SK-N-SH (cell line): ENCODE results near the gene B3GALT5. TPM values are rescaled to one million over a fixed set of nuclear protein-coding genes. Genes with fewer than 3 reads are reported as not detected.

Experiments
- CTCF ChIA-PET: fragments of 300-600, 350-600 bp; formaldehyde crosslinking; extraction: SDS; loops from one replicate; lab custom pipeline; 2021; lab: Yijun Ruan, JAX
- POLR2A ChIA-PET: fragments of 350-600 bp; sonication (Branson Sonifier 250); formaldehyde crosslinking; extraction: SDS; loops from one replicate; lab custom pipeline; 2020; ENCODE audit warnings: antibody characterized with exemption, inconsistent platforms; lab: Yijun Ruan, JAX
- DNase-seq: peaks from one replicate; pipeline ENCODE4 v3.0.0; 2012
- H2AFZ ChIP-seq: fragments of 200-600 bp; sonication (generic); 2 replicates; pipeline ENCODE4 v1.8.1; 2016; ENCODE audit warnings: antibody characterized with exemption, mild to moderate bottlenecking, low read depth
- H3F3A ChIP-seq: fragments of 200-600 bp; sonication (generic); replicated peaks from 2 replicates; pipeline ENCODE3; 2016; ENCODE audit warnings: antibody characterized with exemption, mild to moderate bottlenecking; ENCODE audit not compliant: insufficient read depth
- H3K27ac ChIP-seq, 2 experiments: fragments of 200-500 bp in 1 of 2; fragments of 200-600 bp in 1 of 2; sonication (Bioruptor generic) in 1 of 2; sonication (generic), shearing (Covaris generic) in 1 of 2; 2 replicates each; pipeline versions ENCODE4 v1.5.1 to v1.6.1; 2014 to 2016; ENCODE audit warnings: low read depth in 2 of 2, inconsistent platforms in 1 of 2, low read length in 1 of 2, mild to moderate bottlenecking in 1 of 2, mixed read lengths in 1 of 2
- H3K27me3 ChIP-seq: fragments of 200-600 bp; sonication (generic), shearing (Covaris generic); 2 replicates; pipeline ENCODE4 v1.6.1; 2016; ENCODE audit warnings: mixed run types; ENCODE audit not compliant: insufficient read depth
- H3K36me3 ChIP-seq, 2 experiments: fragments of 200-500 bp in 1 of 2; fragments of 200-600 bp in 1 of 2; sonication (Bioruptor generic) in 1 of 2; sonication (generic) in 1 of 2; replicated peaks in 1 of 2; 2 replicates each; pipeline versions ENCODE3 to v1.5.1; 2014 to 2016; ENCODE audit warnings: low read length in 1 of 2, mild to moderate bottlenecking in 1 of 2; ENCODE audit not compliant: insufficient read depth in 2 of 2, control insufficient read depth in 1 of 2
- H3K4me1 ChIP-seq, 2 experiments: fragments of 200-500 bp in 1 of 2; fragments of 200-600 bp in 1 of 2; sonication (Bioruptor generic) in 1 of 2; sonication (generic), shearing (Covaris generic) in 1 of 2; 2 replicates each; pipeline versions ENCODE4 v1.5.1 to v1.6.1; 2014 to 2016; ENCODE audit warnings: low read depth in 1 of 2, low read length in 1 of 2, mixed run types in 1 of 2; ENCODE audit not compliant: insufficient read depth in 2 of 2, control insufficient read depth in 1 of 2
- H3K4me2 ChIP-seq: fragments of 200-600 bp; sonication (generic), shearing (Covaris generic); 2 replicates; pipeline ENCODE4 v1.6.1; 2017; ENCODE audit warnings: mixed run types
- H3K4me3 ChIP-seq, 2 experiments: fragments of 200-500 bp in 1 of 2; fragments of 200-600 bp in 1 of 2; sonication (Bioruptor generic) in 1 of 2; sonication (generic), shearing (Covaris generic) in 1 of 2; 2 replicates each; pipeline versions ENCODE4 v1.5.1 to v1.8.1; 2014 to 2016; ENCODE audit warnings: low read depth in 2 of 2, inconsistent platforms in 1 of 2, low read length in 1 of 2, mild to moderate bottlenecking in 1 of 2, mixed read lengths in 1 of 2, moderate library complexity in 1 of 2
- H3K79me2 ChIP-seq: fragments of 200-600 bp; sonication (generic); 2 replicates; pipeline ENCODE4 v1.8.1; 2017; ENCODE audit warnings: mild to moderate bottlenecking; ENCODE audit not compliant: insufficient read depth
- H3K9ac ChIP-seq: fragments of 200-600 bp; sonication (generic); 2 replicates; pipeline ENCODE4 v1.6.1; 2017; ENCODE audit warnings: mixed run types
- H3K9me2 ChIP-seq: fragments of 200-600 bp; sonication (generic); 2 replicates; pipeline ENCODE4 v1.6.1; 2017; ENCODE audit warnings: mixed run types
- H3K9me3 ChIP-seq: fragments of 200-600 bp; sonication (generic); 2 replicates; pipeline ENCODE4 v1.6.1; 2017; ENCODE audit warnings: mixed run types, mild to moderate bottlenecking, moderate library complexity
- H4K20me1 ChIP-seq: fragments of 200-600 bp; sonication (generic); 2 replicates; pipeline ENCODE4 v1.6.1; 2017; ENCODE audit warnings: mild to moderate bottlenecking, mixed run types; ENCODE audit not compliant: insufficient read depth
- CHD2 ChIP-seq: fragments of 150-350 bp; IDR thresholded peaks from 2 replicates; pipeline ENCODE4 v1.6.1; 2018; ENCODE audit warnings: low read length; ENCODE audit not compliant: partially characterized antibody
- EP300 ChIP-seq, 2 experiments: IDR thresholded peaks; 2 replicates each; pipeline versions ENCODE4 v1.4.0 to v1.6.1; 2012; ENCODE audit warnings: borderline replicate concordance in 1 of 2, low read depth in 1 of 2, low read length in 1 of 2
- FOXJ3 ChIP-seq: sonication (generic); formaldehyde crosslinking; IDR thresholded peaks from 2 replicates; pipeline ENCODE4 v1.5.1; 2020; ENCODE audit warnings: mild to moderate bottlenecking, missing genetic modification reagents
- FOXM1 ChIP-seq: IDR thresholded peaks from 2 replicates; pipeline ENCODE4 v1.4.0; 2012; ENCODE audit warnings: low read depth, mild to moderate bottlenecking
- GABPA ChIP-seq: IDR thresholded peaks from 2 replicates; pipeline ENCODE4 v1.4.0; 2012; ENCODE audit warnings: low read depth, mild to moderate bottlenecking
- JUND ChIP-seq: IDR thresholded peaks from 2 replicates; pipeline ENCODE4 v1.4.0; 2012
- MEF2A ChIP-seq: IDR thresholded peaks from 2 replicates; pipeline ENCODE4 v1.4.0; 2012; ENCODE audit warnings: low read depth, borderline replicate concordance
- MXI1 ChIP-seq: IDR thresholded peaks from 2 replicates; pipeline ENCODE4 v1.6.1; 2012; ENCODE audit warnings: mild to moderate bottlenecking, low read depth, low read length, improper control_type of control experiment
- NFIC ChIP-seq: IDR thresholded peaks from 2 replicates; pipeline ENCODE4 v1.4.0; 2012; ENCODE audit warnings: borderline replicate concordance
- POLR2AphosphoS5 ChIP-seq: IDR thresholded peaks from 2 replicates; pipeline ENCODE4 v1.6.1; 2012; ENCODE audit warnings: low read depth, low read length
- RXRA ChIP-seq: IDR thresholded peaks from 2 replicates; pipeline ENCODE4 v1.4.0; 2012; ENCODE audit warnings: low read depth, mild to moderate bottlenecking, borderline replicate concordance
- SMC3 ChIP-seq: IDR thresholded peaks from 2 replicates; pipeline ENCODE4 v1.6.1; 2012; ENCODE audit warnings: low read depth, low read length, improper control_type of control experiment
- TAF1 ChIP-seq: IDR thresholded peaks from 2 replicates; pipeline ENCODE4 v1.6.1; 2012; ENCODE audit warnings: low read depth, mild to moderate bottlenecking, low read length, moderate library complexity, borderline replicate concordance
- TCF12 ChIP-seq: IDR thresholded peaks from 2 replicates; pipeline ENCODE4 v1.4.0; 2012
- TEAD4 ChIP-seq: IDR thresholded peaks from 2 replicates; pipeline ENCODE4 v1.4.0; 2012; ENCODE audit warnings: mild to moderate bottlenecking, borderline replicate concordance; ENCODE audit not compliant: insufficient read depth
- YY1 ChIP-seq: IDR thresholded peaks from 2 replicates; pipeline ENCODE4 v1.4.0; 2012; ENCODE audit warnings: low read depth, mild to moderate bottlenecking
- WGBS: methylation state at CpG from one replicate; pipeline ENCODE4 v1.1.6; 2017; ENCODE audit warnings: low lambda C conversion rate; 5-methylcytosine and 5-hydroxymethylcytosine counted together
- polyA plus RNA-seq, 3 experiments: library from polyadenylated mRNA; depleted of rRNA; stranded (reverse); fragments of >200 nt; gene quantifications; 2 replicates each; pipeline ENCODE4 v1.2.3, GENCODE V29; 2012
- TF ChIP-seq, protein P1 (sequence below): fragments of 200-600 bp; sonication (generic); IDR thresholded peaks from 2 replicates; pipeline ENCODE4 v1.6.1; 2017; ENCODE audit warnings: antibody characterized with exemption, mild to moderate bottlenecking, moderate library complexity
- TF ChIP-seq, protein P2 (sequence below): fragments of 150-350 bp; IDR thresholded peaks from 2 replicates; pipeline ENCODE4 v1.6.1; 2016; ENCODE audit warnings: mild to moderate bottlenecking, low read depth, low read length
- TF ChIP-seq, protein P3 (sequence below): IDR thresholded peaks from 2 replicates; pipeline ENCODE4 v1.4.0; 2012; ENCODE audit warnings: low read depth, borderline replicate concordance
- TF ChIP-seq, protein P4 (sequence below): IDR thresholded peaks from 2 replicates; pipeline ENCODE4 v1.4.0; 2012; ENCODE audit warnings: low read depth, borderline replicate concordance

The B3GALT5 gene
- polyA plus RNA-seq, 1 of the 3 experiments (the other 2 are of a cell fraction): 0.35 TPM

DNA sequence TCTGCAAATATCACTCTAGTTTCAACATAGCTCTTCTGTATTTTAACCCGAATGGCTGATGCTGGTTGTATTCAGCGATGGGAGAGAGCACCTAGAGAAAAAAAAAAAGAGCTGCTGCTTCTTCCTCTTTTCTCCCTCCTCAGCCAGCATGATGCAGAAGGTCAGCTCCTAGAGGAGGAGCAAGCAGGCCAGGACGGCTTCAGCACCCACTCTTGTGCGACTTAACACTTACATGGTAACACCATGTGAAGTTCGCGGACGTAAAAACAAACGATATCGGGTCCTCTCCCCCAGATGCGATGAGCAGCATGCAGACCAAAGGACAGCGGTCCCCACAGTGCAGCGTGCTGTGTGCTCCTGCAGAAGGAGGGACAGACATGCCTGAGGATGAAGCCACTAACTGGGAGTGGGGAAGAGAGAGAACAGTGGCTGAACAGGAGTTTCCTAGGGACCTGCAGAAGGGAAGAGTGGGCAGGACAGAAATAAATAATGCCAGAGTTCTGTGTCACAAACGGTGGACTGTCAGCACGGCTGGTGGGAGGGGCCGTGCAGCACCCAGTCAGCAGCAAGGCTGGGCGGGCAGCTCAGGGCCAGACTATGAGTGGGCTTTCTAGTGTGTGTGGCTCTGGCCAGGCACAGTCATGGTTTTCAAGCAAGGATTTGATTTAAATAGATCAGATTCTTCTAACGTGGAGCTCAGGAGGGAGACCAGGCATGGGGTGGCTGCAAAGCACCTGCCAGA is 11.4 kb upstream of the B3GALT5 start:
- H3K4me3 ChIP-seq: no peak overlapping the region
- H3K36me3 ChIP-seq: no peaks in the 10 kb centered on the region
- no peaks in the 10 kb centered on the region for H4K20me1 ChIP-seq
- no peak for DNase-seq
- TF ChIP-seq, protein P1, sequence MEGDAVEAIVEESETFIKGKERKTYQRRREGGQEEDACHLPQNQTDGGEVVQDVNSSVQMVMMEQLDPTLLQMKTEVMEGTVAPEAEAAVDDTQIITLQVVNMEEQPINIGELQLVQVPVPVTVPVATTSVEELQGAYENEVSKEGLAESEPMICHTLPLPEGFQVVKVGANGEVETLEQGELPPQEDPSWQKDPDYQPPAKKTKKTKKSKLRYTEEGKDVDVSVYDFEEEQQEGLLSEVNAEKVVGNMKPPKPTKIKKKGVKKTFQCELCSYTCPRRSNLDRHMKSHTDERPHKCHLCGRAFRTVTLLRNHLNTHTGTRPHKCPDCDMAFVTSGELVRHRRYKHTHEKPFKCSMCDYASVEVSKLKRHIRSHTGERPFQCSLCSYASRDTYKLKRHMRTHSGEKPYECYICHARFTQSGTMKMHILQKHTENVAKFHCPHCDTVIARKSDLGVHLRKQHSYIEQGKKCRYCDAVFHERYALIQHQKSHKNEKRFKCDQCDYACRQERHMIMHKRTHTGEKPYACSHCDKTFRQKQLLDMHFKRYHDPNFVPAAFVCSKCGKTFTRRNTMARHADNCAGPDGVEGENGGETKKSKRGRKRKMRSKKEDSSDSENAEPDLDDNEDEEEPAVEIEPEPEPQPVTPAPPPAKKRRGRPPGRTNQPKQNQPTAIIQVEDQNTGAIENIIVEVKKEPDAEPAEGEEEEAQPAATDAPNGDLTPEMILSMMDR: no peak
- TF ChIP-seq YY1 (no peak), FOXM1 (no peak), MEF2A (no peak)
- TF ChIP-seq, protein P2, sequence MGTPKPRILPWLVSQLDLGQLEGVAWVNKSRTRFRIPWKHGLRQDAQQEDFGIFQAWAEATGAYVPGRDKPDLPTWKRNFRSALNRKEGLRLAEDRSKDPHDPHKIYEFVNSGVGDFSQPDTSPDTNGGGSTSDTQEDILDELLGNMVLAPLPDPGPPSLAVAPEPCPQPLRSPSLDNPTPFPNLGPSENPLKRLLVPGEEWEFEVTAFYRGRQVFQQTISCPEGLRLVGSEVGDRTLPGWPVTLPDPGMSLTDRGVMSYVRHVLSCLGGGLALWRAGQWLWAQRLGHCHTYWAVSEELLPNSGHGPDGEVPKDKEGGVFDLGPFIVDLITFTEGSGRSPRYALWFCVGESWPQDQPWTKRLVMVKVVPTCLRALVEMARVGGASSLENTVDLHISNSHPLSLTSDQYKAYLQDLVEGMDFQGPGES: no peak
- TF ChIP-seq, all 33 proteins: peak for 0
- H3K79me2 ChIP-seq: no peaks in the 10 kb centered on the region
- H3K9ac ChIP-seq: no peak overlapping the region
- H3F3A ChIP-seq: no peaks in the 10 kb centered on the region
- H2AFZ ChIP-seq: no peak overlapping the region
- no peaks in the 10 kb centered on the region for H3K27me3 ChIP-seq
- no peaks in the 10 kb centered on the region for H3K9me3 ChIP-seq
- H3K9me2 ChIP-seq: no peaks in the 10 kb centered on the region
- WGBS: 60% methylated on average over 17 of the region's 17 CpGs
- no peak overlapping the region for H3K27ac ChIP-seq
- peaks cover 0 to 17% of the 10 kb centered on the region in 2 experiments; a peak in 1 of 4 replicates for H3K4me1 ChIP-seq
- H3K4me2 ChIP-seq: no peak overlapping the region
- CTCF ChIA-PET: interaction anchor here (0.7 to 1.6 kb wide), 6 partner anchors 10 to 112 kb away, joined by 3 to 4 read pairs (median 3); no protein-coding TSS in a partner anchor
- POLR2A ChIA-PET: interaction anchor here (0.6 to 0.8 kb wide), 2 partner anchors 91 to 111 kb away, joined by 3 to 4 read pairs; no protein-coding TSS in a partner anchor

DNA sequence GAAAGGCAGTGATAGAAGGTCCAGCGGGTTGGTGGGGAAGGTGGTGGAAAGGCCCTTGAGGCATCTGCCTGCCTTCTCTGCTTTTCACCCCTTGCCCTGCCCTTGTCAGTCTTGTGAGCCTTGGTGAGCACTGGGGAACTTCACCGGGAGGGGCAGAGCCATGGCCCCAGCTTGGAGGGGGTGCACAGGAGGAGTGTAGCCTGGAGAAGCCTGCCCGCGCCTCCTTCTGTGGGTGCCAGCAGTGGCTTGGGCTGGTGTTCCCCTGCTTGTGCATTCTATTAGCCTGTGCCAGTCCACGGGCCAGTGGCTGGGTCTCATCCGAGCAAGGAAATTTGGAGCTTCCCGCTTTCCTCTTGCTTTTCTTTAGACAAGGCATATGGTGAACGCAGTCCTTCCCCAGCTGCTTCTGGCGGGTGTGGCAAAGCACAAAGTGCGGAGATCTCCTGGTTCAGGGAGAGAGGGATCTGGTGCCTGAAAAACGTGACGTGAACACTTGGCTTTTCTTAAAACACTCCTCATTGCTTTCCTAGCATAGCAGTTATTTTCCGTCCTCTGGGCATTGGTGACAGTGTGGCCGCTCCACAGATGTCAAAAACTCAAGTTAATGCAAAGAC is 10.6 kb upstream of the B3GALT5 start:
- no peak for DNase-seq
- 75% methylated on average over 11 of the region's 14 CpGs for WGBS
- H4K20me1 ChIP-seq: no peaks in the 10 kb centered on the region
- no peaks in the 10 kb centered on the region for H3K9me2 ChIP-seq
- H3K9ac ChIP-seq: no peak overlapping the region
- H3K4me3 ChIP-seq: no peak overlapping the region
- no peak overlapping the region for H2AFZ ChIP-seq
- POLR2A ChIA-PET: interaction anchor here (0.6 to 0.8 kb wide), 2 partner anchors 92 to 110 kb away, joined by 3 to 4 read pairs; no protein-coding TSS in a partner anchor
- no peaks in the 10 kb centered on the region for H3F3A ChIP-seq
- H3K4me1 ChIP-seq: peaks cover 0 to 17% of the 10 kb centered on the region in 2 experiments; a peak in 1 of 4 replicates
- H3K4me2 ChIP-seq: no peak overlapping the region
- H3K27me3 ChIP-seq: no peaks in the 10 kb centered on the region
- no peaks in the 10 kb centered on the region for H3K9me3 ChIP-seq
- H3K27ac ChIP-seq: no peak overlapping the region
- H3K36me3 ChIP-seq: no peaks in the 10 kb centered on the region
- CTCF ChIA-PET: interaction anchor here (1.0 to 1.6 kb wide), 3 partner anchors 9 to 111 kb away, joined by 3 to 4 read pairs (median 3); no protein-coding TSS in a partner anchor
- H3K79me2 ChIP-seq: no peaks in the 10 kb centered on the region
- TF ChIP-seq TCF12 (no peak), TEAD4 (no peak), MXI1 (no peak), MEF2A (no peak), RXRA (no peak), EP300 (IDR thresholded peaks at IDR 0.05; ENCODE audit: borderline replicate concordance in 1 of 2, low read depth in 1 of 2, low read length in 1 of 2) (no peak), GABPA (no peak), FOXJ3 (CRISPR knock-in tag) (no peak), CHD2 (no peak), POLR2AphosphoS5 (no peak), SMC3 (no peak), JUND (no peak), YY1 (no peak), NFIC (no peak), TAF1 (no peak)
- TF ChIP-seq, protein P3, sequence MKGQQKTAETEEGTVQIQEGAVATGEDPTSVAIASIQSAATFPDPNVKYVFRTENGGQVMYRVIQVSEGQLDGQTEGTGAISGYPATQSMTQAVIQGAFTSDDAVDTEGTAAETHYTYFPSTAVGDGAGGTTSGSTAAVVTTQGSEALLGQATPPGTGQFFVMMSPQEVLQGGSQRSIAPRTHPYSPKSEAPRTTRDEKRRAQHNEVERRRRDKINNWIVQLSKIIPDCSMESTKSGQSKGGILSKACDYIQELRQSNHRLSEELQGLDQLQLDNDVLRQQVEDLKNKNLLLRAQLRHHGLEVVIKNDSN: no peak
- TF ChIP-seq, protein P4, sequence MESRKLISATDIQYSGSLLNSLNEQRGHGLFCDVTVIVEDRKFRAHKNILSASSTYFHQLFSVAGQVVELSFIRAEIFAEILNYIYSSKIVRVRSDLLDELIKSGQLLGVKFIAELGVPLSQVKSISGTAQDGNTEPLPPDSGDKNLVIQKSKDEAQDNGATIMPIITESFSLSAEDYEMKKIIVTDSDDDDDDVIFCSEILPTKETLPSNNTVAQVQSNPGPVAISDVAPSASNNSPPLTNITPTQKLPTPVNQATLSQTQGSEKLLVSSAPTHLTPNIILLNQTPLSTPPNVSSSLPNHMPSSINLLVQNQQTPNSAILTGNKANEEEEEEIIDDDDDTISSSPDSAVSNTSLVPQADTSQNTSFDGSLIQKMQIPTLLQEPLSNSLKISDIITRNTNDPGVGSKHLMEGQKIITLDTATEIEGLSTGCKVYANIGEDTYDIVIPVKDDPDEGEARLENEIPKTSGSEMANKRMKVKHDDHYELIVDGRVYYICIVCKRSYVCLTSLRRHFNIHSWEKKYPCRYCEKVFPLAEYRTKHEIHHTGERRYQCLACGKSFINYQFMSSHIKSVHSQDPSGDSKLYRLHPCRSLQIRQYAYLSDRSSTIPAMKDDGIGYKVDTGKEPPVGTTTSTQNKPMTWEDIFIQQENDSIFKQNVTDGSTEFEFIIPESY: no peak
